NCI-H1105 treated with DMSO at 0.1 percent for 48 hours (cell line): ENCODE measurements around the gene GULP1.

Source experiments
- DNase-seq: peaks from one replicate; lab custom pipeline; 2025; lab: John Stamatoyannopoulos, UW

The GULP1 gene

GRCh38 chr2:188367164-188367563 is 75.5 kb downstream of the GULP1 start:
- DNase-seq = no peak

DNA sequence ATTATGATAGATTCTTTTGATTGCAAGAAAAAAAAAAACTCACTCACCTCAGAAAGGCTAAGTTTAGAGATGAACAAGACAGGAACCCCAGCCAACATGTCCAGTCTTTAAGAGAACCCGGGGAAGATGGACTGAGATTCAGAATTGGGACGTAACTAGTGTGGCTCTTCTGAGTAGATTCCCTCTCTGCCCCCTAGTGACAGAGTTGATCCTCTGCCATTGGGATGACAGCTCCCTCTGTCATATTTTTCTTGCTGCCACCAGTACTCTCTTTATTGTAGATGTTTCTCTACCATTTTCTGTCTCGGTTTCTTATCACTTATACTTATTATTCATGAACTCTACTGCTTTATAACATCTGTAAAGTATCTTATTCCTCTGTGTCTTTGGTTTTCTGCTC is 77.7 kb downstream of the GULP1 start:
- DNase-seq = peak; percentile 27

DNA sequence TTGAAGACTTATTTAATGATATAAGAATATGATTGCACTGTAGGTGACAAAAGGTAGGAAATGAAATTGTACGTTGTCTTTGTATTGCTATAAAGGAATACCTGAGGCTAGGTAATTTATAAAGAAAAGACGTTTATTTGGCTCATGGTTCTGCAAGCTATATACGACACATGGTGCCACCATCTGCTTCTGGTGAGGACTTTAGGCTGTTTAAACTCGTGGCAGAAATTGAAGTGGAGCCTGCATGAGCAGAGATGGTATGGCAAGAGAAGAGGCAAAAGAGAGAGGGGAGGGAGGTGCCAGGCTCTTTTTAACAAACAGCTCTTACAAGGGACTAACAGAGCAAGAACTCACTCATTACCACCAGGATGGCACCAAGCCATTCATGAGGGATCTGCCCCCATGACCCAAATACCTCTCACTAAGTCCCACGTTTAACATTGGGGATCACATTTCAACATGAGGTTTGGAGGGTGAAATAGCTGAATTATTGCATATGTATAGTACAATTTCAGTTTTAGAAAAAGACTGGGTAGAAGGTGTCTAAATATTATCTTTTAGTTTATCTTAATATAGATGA is 86.8 kb downstream of the GULP1 start:
- no peak for DNase-seq

GRCh38 chr2:188379748-188380147 is 88.1 kb downstream of the GULP1 start:
- no peak for DNase-seq

GRCh38 chr2:188380280-188380679 is 88.6 kb downstream of the GULP1 start:
- DNase-seq = no peak

DNA sequence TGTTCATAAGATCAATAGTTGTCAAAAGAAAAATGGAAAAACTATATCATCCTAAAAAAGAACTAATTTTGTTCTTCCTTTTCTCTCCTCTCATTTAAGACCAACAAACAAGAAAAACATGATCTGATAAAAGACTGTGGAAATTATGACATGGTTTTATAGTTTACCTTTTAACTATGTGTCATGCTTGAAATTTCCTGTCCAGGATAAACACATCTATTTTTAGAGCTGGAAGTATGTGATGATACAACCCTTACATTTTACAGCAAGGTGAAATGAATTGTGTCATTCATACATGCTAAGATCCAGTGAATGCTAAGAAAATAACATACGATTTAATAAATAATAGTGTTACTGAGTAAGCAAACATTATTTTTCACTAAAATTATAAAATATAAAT is 89.9 kb downstream of the GULP1 start:
- DNase-seq = no peak

DNA sequence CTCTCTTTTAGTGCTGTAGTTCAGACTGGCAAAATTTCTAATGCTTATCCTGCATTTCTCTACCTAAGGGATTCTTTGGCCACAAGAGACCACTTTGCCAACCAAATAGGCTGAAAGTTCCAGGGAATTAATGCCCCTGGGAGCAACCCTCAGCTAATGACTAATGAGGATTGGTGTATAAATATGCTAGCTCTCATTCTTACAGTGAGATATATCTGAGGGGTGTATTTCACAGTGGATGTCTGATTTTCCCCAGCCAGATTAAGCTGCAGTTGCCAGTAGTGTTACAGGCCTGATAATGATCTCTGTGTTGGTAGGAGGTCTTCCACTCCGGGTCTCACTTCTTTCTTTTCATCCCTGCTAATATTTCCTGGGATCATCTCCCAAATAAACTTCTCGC is 90.4 kb downstream of the GULP1 start:
- no peak for DNase-seq

GRCh38 chr2:188383158-188383557 is 91.5 kb downstream of the GULP1 start:
- no peak for DNase-seq

GRCh38 chr2:188385857-188386256 is 94.2 kb downstream of the GULP1 start:
- no peak for DNase-seq

DNA sequence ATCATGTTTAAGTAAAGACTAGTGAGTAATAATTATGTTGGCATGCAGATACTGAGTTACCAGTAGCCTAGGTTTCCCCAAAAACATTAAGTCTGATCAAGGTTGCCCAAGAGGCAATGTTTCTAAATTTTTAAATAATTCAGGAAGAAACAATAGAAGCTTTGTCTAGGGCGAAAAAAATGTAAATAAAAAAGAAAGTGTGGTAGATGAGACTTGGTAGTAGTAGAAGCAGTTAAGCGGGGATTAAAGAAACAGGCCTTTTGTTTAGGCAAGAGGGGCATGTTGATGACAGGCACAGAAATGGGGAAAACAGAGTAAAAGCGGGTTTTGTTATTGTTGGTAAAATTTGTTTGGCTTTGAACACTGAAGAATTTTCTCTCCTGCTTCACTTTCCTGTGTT is 97.2 kb downstream of the GULP1 start:
- no peak for DNase-seq

- DNase-seq = no peak
Measured at GRCh38 chr2:188391354-188391753, 99.7 kb downstream of the GULP1 start.

GRCh38 chr2:188394931-188395472 is 103.3 kb downstream of the GULP1 start:
- DNase-seq = no peak

DNA sequence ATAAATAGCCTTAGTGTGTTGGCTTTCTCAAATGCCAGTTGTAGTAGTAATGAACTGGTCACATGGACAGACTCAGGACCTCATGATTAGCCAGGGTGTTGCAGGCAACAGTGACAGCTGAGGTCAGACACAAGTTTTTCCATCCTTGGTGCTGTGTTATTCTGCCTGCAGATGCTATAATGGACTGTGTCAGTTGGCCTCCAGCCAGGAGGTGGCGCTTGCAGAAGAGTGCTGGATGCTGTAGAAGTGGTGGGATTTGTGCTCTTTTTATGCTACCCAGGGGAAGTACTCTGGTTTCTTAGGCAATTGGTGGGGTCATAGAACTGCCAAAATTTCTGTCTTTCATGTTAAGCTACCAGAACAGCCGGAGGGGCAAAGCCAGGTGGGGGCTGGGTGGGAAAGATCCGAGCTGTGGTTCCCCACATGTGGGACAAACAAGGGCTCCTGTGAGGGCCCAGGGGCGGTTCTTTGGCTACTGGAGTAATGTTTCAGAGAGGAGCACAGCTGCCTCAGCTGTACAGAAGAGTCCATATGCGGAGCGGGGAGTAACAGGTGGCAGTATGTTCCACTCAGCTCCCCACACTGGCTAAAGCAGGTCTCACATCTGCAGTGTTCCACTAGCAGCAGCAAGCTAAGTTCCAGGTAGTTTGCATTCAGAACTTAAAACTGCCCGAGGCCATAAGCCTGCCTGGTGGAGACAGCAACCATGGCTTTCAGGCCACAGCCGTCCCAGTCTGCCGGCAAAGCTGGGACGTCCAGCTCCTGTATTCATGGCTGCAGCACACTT is 104.4 kb downstream of the GULP1 start:
- no peak for DNase-seq

DNA sequence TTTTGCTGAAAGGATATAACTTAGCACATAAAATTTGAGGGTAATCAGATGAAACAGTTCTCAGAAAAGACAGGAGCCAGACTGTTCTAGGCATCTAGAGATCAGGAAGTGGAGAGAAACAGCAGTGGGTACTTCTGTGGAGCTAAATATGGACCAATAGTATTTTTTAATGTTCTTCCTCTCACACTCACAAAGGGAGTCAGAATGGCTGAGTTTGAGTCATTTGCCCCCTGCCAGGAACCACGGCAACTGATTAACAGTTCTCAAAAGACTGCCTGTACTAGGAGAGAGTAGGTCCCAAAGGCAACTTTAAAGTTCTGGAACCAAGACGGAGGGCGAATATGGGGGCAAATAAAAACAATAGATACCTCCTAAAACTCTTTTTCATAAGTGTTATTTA is 107.5 kb downstream of the GULP1 start:
- DNase-seq = no peak

- no peak for DNase-seq
Measured at GRCh38 chr2:188403676-188404075, 112.0 kb downstream of the GULP1 start.

DNA sequence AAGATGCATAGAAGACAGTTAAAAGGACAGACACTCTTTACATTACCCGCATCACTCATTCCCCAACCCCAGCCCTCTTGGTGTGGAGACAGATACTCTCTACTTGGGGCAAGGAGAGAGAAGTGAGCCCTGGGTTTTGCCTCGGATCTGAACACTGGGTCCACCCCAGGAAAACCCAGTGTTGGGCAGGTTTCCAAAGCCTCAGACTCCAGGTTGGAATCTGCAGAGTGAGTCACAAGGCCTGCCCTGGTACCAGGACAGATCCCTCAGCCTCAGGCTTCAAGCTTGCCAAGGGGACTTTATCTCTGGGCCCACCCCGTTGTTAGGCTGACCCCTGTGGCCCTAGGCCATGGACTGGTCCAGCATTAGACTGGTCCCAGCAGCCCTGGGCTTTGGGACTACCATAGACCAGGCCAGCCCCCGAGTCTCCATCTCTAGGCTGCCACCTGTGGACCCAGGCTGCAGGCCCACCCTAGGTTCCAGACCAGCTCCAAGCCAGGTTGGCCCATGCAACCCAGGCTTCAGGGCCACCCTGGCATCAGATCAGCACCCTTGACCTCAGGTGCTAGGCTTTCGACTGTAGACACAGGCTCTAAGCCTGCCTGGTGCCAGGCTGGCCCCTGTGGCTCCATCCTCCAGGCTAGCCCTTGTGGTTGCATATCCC is 112.8 kb downstream of the GULP1 start:
- no peak for DNase-seq

- DNase-seq = no peak
Measured at GRCh38 chr2:188406414-188406813, 114.7 kb downstream of the GULP1 start.

DNA sequence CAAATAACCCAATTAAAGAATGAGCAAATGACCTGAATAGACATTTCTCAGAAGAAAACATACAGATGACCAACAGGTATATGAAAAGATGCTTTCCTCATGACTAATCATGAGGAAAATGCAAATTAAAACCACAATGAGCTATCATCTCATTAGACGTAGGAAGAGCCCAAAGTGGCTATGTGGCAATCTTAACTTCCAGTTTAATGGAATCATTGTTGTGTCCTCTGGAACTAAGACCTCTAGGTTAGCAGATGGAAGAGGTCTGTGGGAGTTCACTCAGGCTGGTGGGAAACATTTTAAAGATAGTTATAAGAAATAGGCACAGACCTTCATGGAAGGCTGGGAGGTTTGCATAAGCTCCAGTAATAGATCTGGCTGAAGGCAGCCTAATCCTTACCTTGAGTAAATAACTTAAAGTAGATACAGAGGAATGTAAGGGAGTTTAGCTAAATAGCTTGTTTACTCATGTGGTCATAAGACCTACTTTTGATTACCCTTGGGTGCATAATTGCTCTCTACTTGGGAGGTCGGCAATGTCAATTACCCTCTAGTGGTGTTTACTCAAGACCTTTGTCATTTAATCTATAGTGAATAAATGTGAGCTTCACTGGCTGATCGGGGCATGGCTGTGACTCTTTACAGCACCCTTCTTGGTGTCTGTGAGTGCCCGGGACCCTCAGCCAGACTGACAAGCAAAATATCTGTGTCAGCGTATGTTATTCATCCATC is 119.0 kb downstream of the GULP1 start:
- DNase-seq = no peak

DNA sequence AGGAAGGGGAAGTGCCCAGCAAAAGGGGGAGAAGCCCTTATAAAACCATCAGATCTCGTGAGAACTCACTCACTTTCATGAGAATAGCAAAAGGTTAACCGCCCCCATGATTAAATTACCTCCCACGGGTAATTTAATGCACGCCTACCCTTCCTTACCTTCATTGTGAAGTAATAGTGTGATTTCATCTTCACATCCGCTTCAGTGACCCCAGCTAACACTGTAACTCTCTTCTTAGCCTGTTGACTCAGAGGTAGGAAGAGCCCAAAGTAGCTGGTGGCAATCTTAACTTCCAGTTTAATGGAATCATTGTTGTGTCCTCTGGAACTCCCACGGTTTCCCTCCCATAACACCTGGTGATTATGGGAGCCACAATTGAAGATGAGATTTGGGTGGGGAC is 120.5 kb downstream of the GULP1 start:
- DNase-seq = no peak

DNA sequence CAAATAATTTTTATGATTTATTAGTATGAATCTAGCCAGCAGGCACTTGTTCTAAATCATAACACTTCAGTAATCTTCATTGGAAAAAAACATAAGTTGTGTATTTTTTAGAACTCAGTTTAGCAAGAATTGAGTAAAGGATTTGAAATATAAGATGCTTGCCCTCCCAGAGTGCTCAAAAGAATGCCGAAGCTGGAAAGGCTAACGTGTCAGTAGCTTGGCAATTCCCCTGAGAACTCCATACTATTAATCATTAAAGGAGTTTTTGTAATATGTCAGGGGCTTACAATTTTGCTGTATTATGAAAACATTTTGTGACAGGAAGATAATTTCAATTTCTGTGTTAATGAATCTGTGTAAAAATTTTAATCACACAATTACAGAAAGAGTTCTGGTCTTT is 122.7 kb downstream of the GULP1 start:
- no peak for DNase-seq

DNA sequence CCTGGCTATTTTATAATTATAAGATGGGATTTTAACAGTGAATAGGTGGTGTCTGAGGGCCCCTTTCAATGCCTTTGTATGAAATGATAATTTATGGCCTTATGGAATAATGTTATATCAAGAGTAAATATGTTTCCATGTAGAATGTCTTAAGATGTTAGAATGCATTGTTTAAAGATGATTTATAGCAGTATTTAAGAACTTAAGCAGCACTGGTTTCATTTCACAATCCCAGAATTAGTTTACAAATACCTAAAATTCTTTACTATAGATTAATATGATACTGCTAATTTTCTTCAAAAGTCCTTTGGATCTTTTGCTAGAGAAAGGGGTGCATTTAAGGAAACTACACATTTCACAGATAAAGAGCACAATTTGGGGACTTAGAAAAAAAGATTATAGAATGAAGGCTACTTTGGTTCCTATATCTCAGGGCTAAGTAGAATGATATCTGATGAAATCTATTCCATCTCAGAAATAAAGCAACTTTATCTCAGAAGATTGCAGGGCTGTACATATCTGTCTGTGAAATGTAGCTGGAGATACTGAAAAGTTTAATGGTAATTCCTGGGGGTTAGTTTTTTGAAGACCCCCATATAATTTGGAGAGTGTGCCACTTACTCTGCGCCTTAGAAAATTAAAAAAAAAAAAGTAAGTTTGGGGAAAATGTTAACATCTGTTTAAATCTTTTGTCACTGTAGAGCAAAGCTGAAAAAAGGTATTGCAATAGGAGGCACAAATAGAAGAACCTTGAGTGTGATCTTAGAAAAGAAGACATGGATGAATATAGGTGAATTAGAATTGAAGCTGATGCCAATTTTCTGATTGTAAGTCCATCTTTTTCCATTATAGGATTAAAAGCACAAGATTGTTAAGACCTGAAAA is 123.4 kb downstream of the GULP1 start:
- no peak for DNase-seq

- DNase-seq = no peak
Measured at GRCh38 chr2:188415754-188416083, 124.0 kb downstream of the GULP1 start.
